GM12892 (cell line): Measurements from ENCODE around the gene RTN4RL1.

ENCODE experiments used
- POLR2A ChIP-seq: IDR thresholded peaks from 2 replicates; pipeline ENCODE4 v1.6.1; 2011; ENCODE audit warnings: low read depth, low read length, control low read depth
- TAF1 ChIP-seq: IDR thresholded peaks from 2 replicates; pipeline ENCODE4 v1.6.1; 2011; ENCODE audit warnings: low read depth, mild to moderate bottlenecking, control low read depth, low read length, borderline replicate concordance

DNA sequence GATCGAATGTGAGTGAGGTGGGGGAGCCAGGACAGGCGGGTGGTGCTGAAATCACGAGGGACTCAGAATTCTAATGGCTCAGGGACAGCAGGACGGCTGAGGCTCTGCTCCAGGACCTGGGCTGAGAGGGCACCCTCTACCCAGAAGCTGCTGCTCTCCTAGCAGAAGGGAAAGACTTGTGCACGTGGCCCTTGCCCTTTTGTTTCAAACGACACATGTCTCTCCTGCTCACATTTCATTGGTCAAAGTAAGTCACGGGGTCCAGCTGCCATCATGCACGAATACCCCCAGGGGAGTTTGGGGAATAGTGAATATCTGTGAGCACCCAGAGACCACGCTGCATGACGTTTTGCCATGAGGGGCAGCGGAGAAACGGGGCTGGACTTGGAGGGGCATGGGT lies 73.2 kb downstream of the RTN4RL1 start:
- TF ChIP-seq POLR2A, result no peak
- no peak for TF ChIP-seq TAF1
